Uterus (tissue), 2 donors: Measurements from ENCODE around the gene ACKR2.

Source experiments
- CTCF ChIP-seq, 4 experiments: fragments of 200-600 bp in 2 of 4; fragments of 450-650 bp in 2 of 4; sonication (generic) in 2 of 4; IDR thresholded peaks; one replicate each; pipeline ENCODE4 v1.5.1; 2016 to 2019; ENCODE audit warnings: antibody characterized with exemption in 4 of 4, mild to moderate bottlenecking in 2 of 4, moderate library complexity in 1 of 4
- POLR2A ChIP-seq, 2 donors: fragments of 450-650 bp; IDR thresholded peaks; one replicate each; pipeline ENCODE4 v1.6.1; 2016; ENCODE audit warnings: antibody characterized with exemption in 2 of 2, mild to moderate bottlenecking in 1 of 2, moderate library complexity in 1 of 2

- TF ChIP-seq CTCF (IDR thresholded peaks at IDR 0.05) (no peak), POLR2A (IDR thresholded peaks at IDR 0.05) (no peak)
Observed at GRCh38 chr3:42868841-42869240, 59.6 kb downstream of the ACKR2 start.
